ENCODE results near the gene TBC1D8.

Gene TBC1D8

DNA sequence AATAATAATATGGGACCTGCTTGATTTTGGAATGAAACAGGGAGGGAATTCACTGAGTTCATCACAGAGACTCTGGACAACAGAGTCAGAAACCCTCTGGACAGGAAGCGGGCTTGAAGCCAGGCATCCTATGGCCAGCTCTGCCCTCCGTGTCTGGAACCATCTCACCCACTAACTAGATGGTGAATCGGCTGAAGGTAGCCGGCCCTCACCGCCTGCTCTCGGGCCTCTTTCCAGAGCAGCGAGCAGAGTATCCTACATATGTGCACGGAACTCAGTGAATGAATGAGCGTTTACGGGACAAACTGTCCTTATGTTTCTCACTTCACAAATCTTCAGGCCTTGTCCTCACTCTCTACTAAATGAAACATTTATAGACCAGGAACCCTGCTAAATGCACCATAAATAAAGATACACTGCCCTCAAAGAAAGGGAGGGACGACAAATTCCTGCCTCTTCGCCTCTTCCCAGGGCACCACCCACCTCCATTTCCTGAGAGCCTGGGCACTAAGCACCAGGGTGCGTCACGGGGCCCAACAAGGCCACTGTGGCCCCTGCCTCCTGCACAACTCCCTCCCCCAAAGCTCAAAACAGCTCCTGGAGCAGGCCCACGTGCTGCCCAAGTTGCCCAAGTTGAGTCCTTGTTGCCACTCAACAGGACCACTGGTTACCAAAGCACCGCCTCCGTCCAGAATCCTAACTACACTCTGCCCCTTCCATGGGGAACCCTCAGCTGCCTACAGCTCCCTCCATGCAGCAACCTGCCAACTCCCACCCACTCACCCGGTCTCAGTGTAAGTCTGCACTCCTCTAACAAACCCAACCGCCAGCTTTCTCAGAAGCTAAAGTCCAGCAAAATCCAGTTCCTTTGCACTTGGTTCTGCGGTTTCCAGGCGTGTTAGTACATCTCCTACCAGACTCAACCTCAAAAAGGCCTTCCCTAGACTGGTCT lies 1.7 kb downstream of the TBC1D8 start:
- Histone ChIP-seq H3K36me3 (ENCODE audit: control insufficient read depth, insufficient read depth, low read length) (no peaks in the 10 kb centered on the region), H3K9me3 (ENCODE audit: control insufficient read depth, insufficient read depth, low read depth, low read length) (no peaks in the 10 kb centered on the region), H3K9ac (ENCODE audit: low read length) (no peak overlapping the region), H3K27ac (ENCODE audit: low read depth, low read length) (no peak overlapping the region), H3K4me3 (ENCODE audit: low read depth, low read length) (peak overlapping the region; percentile 72), H3K4me1 (ENCODE audit: control insufficient read depth, insufficient read depth, low read length) (peaks cover 62% of the 10 kb centered on the region), H3K27me3 (ENCODE audit: control insufficient read depth, insufficient read depth, low read length) (peaks cover 16% of the 10 kb centered on the region)

DNA sequence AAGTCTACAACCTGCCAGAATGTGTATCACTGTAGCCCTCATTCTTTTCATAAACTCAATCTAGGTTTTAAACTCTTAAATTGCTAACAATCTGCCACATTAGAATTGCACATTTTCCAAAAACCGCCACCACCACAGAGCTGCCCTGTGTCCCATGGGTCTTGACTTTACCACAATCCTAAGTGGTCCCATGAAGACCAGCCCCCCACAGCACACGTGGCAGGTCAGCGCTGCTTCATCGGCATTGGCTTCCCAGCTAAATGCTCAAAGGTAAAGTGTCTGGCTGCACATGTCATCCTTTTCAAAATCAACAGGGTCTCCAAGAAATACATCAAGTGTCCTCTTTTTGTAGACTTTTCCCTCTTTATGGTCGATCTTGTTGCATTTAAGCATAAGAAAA lies 2.4 kb downstream of the TBC1D8 start:
- Histone ChIP-seq H3K4me3 (ENCODE audit: low read depth, low read length) (no peak overlapping the region), H3K9ac (ENCODE audit: low read length) (no peak overlapping the region), H3K27ac (ENCODE audit: low read depth, low read length) (no peak overlapping the region), H3K4me1 (ENCODE audit: control insufficient read depth, insufficient read depth, low read length) (peaks cover 68% of the 10 kb centered on the region), H3K27me3 (ENCODE audit: control insufficient read depth, insufficient read depth, low read length) (peaks cover 16% of the 10 kb centered on the region), H3K36me3 (ENCODE audit: control insufficient read depth, insufficient read depth, low read length) (no peaks in the 10 kb centered on the region), H3K9me3 (ENCODE audit: control insufficient read depth, insufficient read depth, low read depth, low read length) (no peaks in the 10 kb centered on the region)

DNA sequence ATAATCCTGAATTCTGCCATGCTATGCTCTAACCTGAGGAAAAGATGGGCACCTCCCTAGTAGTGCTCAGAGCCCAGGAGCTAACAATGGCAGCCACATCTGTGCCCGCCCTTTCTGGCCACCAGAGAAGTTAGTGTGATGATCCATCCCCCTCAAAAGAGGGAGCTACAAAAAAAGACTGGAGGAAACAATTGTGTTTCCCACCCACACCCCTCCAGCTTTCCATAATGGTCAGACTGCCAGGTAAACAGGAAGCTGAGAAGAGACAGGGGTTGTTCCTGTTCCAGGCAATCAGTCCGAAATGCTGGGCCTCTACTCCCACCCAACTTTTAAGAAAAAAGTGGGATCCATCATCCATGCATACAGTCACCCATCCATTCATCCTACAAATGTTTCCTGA lies 3.2 kb downstream of the TBC1D8 start:
- Histone ChIP-seq H3K4me3 (ENCODE audit: low read depth, low read length) (no peak overlapping the region), H3K27me3 (ENCODE audit: control insufficient read depth, insufficient read depth, low read length) (peaks cover 16% of the 10 kb centered on the region), H3K4me1 (ENCODE audit: control insufficient read depth, insufficient read depth, low read length) (peaks cover 66% of the 10 kb centered on the region), H3K36me3 (ENCODE audit: control insufficient read depth, insufficient read depth, low read length) (no peaks in the 10 kb centered on the region), H3K9me3 (ENCODE audit: control insufficient read depth, insufficient read depth, low read depth, low read length) (0 out of 2 replicates have a peak, but pooled peaks cover 2% of the 10 kb centered on the region), H3K27ac (ENCODE audit: low read depth, low read length) (no peak overlapping the region), H3K9ac (ENCODE audit: low read length) (no peak overlapping the region)

DNA sequence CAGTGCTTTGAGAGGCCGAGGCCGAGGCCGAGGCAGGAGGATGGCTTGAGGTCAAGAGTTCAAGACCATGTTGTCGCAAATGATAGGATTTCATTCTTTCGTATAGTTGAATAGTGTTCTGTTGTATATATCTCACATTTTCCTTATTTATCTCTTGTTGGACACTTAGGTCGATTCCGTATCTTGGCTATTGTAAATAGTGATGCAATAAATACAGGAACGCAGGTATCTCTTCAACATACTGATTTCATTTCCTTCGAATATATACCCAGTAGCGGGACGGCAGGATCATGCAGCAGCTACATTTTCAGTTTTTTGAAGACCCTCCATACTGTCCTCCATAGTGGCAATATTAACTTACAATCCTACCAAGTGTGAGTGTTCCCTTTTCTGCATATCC lies 4.1 kb downstream of the TBC1D8 start:
- H3K9ac ChIP-seq (ENCODE audit: low read length) = no peak overlapping the region
- peaks cover 16% of the 10 kb centered on the region for H3K27me3 ChIP-seq (ENCODE audit: control insufficient read depth, insufficient read depth, low read length)
- H3K4me3 ChIP-seq (ENCODE audit: low read depth, low read length) = no peak overlapping the region
- H3K4me1 ChIP-seq (ENCODE audit: control insufficient read depth, insufficient read depth, low read length) = peaks cover 58% of the 10 kb centered on the region
- H3K36me3 ChIP-seq (ENCODE audit: control insufficient read depth, insufficient read depth, low read length) = no peaks in the 10 kb centered on the region
- peaks cover 5% of the 10 kb centered on the region; the same call in 1 of the 2 replicates for H3K9me3 ChIP-seq (ENCODE audit: control insufficient read depth, insufficient read depth, low read depth, low read length)
- H3K27ac ChIP-seq (ENCODE audit: low read depth, low read length) = no peak overlapping the region

DNA sequence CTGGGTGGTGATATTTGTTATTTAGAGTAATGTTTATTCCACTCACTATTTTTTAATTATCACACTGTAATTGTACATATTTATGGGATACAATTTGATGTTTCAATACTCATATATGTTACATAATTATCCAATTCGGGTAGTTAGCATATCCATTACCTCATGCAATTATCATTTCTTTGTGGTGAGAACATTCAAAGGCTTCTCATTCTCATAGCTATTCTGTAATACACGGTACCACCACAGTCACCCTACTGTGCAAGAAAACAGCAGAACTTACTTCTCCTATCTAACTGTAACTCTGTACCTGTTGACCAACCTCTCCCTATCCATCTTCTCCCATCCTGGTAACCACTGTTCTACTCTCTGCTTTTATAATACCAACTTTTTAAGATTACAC lies 4.6 kb downstream of the TBC1D8 start:
- Histone ChIP-seq H3K4me1 (ENCODE audit: control insufficient read depth, insufficient read depth, low read length) (peaks cover 58% of the 10 kb centered on the region), H3K9ac (ENCODE audit: low read length) (no peak overlapping the region), H3K27ac (ENCODE audit: low read depth, low read length) (no peak overlapping the region), H3K36me3 (ENCODE audit: control insufficient read depth, insufficient read depth, low read length) (no peaks in the 10 kb centered on the region), H3K27me3 (ENCODE audit: control insufficient read depth, insufficient read depth, low read length) (peaks cover 16% of the 10 kb centered on the region), H3K4me3 (ENCODE audit: low read depth, low read length) (no peak overlapping the region), H3K9me3 (ENCODE audit: control insufficient read depth, insufficient read depth, low read depth, low read length) (peaks cover 6% of the 10 kb centered on the region; the same call in 1 of the 2 replicates)

DNA sequence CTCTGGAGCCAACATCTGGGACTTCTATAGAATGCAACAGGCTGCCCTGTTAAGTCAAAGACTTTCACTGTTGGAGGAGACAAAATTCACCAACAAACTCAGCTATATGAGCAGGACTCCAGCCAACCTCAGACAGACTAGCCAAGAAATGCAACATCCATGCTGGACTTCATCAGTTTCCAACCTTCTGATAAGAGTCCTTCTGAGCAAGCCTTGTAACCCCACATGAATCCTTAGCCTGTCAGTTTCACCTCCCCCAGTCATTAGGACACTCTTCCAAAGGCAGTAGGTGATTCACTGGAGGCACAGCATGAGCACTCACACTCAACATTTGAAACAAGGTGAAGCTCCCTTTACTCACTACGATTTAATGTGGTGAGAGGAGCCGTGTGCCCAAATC lies 5.8 kb downstream of the TBC1D8 start:
- peaks cover 58% of the 10 kb centered on the region for H3K4me1 ChIP-seq (ENCODE audit: control insufficient read depth, insufficient read depth, low read length)
- no peak overlapping the region for H3K27ac ChIP-seq (ENCODE audit: low read depth, low read length)
- no peaks in the 10 kb centered on the region for H3K36me3 ChIP-seq (ENCODE audit: control insufficient read depth, insufficient read depth, low read length)

DNA sequence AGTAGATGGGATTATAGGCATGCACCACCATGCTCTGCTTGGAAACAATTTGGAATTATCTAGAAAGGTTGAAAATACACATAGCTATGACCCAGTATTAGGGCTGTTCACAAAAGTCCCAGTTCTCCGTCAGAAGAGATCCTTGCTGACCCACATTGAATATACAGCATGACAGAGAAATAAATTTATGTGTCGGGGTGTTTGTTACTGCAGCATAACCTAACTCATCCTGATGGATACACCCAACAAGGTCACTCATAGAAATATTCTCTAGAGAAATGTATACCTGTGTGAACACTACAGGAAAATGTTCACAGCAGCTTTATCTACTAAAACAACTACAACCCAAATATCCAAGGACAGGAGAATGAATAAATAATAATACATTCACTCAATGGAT lies 9.0 kb downstream of the TBC1D8 start:
- H3K4me1 ChIP-seq (ENCODE audit: control insufficient read depth, insufficient read depth, low read length) = peaks cover 26% of the 10 kb centered on the region
- peaks cover 6% of the 10 kb centered on the region; the same call in 1 of the 2 replicates for H3K9me3 ChIP-seq (ENCODE audit: control insufficient read depth, insufficient read depth, low read depth, low read length)
- no peaks in the 10 kb centered on the region for H3K36me3 ChIP-seq (ENCODE audit: control insufficient read depth, insufficient read depth, low read length)
- H3K4me3 ChIP-seq (ENCODE audit: low read depth, low read length) = no peak overlapping the region
- no peak overlapping the region for H3K27ac ChIP-seq (ENCODE audit: low read depth, low read length)
- no peak overlapping the region for H3K9ac ChIP-seq (ENCODE audit: low read length)
- no peaks in the 10 kb centered on the region for H3K27me3 ChIP-seq (ENCODE audit: control insufficient read depth, insufficient read depth, low read length)

More for the DNA sequence above, 5.8 kb downstream of the TBC1D8 start:
- peaks cover 13% of the 10 kb centered on the region for H3K27me3 ChIP-seq (ENCODE audit: control insufficient read depth, insufficient read depth, low read length)
- H3K4me3 ChIP-seq (ENCODE audit: low read depth, low read length) = no peak overlapping the region
- H3K9ac ChIP-seq (ENCODE audit: low read length) = no peak overlapping the region
- peaks cover 6% of the 10 kb centered on the region; the same call in 1 of the 2 replicates for H3K9me3 ChIP-seq (ENCODE audit: control insufficient read depth, insufficient read depth, low read depth, low read length)

DNA sequence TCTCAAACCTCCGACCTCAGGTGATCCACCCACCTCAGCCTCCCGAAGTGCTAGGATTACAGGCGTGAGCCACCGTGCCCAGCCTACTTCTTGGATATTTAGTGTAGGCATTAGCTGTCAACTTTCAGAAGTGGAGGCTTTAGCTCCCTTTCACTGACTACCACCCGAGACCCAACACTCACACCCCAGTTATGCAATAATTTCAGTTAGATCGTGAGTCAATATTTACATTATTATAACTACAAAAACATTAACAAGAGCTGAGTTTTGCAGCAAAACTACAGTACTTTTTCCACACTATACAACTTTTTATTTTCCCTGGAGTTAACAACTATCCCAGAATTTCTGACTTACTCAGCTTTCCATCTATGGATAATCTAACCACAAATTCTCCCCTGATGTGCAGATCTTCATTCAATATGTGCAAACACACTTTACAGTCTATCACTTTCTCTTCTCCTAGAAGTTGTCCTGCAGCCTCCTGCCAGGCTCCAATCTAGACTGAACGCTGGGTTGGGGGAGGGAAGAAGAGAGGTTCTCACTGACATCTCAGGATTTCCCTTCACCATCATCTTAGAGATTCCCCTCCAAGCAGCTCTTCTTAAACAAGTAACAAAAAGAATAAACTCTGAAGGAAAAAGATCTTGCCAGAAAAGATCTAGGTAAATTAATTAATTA lies 10.1 kb downstream of the TBC1D8 start:
- H3K27ac ChIP-seq (ENCODE audit: low read depth, low read length) = no peak overlapping the region
- no peak overlapping the region for H3K9ac ChIP-seq (ENCODE audit: low read length)
- no peaks in the 10 kb centered on the region for H3K36me3 ChIP-seq (ENCODE audit: control insufficient read depth, insufficient read depth, low read length)
- H3K4me1 ChIP-seq (ENCODE audit: control insufficient read depth, insufficient read depth, low read length) = peaks cover 21% of the 10 kb centered on the region
- H3K4me3 ChIP-seq (ENCODE audit: low read depth, low read length) = no peak overlapping the region
- no peaks in the 10 kb centered on the region for H3K27me3 ChIP-seq (ENCODE audit: control insufficient read depth, insufficient read depth, low read length)
- H3K9me3 ChIP-seq (ENCODE audit: control insufficient read depth, insufficient read depth, low read depth, low read length) = peaks cover 6% of the 10 kb centered on the region; the same call in 1 of the 2 replicates

DNA sequence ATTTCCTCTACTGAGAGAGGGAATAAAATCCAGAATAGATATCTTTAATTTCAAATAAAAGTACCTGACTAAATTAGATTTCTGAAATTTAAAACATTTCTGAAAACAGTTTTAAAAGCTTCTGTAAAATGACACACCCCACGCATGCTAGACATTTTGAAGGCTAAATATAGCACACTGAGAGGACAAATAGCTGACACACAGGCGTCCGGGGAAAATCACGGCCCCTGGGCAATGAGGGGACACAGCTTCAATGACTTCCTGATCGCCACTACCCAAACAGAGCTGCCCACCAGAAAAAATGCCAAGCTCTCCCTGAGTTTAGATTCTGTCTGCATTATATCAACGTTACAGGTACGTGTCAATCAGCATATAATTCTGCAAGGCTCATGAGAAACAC lies 10.9 kb downstream of the TBC1D8 start:
- Histone ChIP-seq H3K4me3 (ENCODE audit: low read depth, low read length) (no peak overlapping the region), H3K9me3 (ENCODE audit: control insufficient read depth, insufficient read depth, low read depth, low read length) (peaks cover 6% of the 10 kb centered on the region; the same call in 1 of the 2 replicates), H3K27me3 (ENCODE audit: control insufficient read depth, insufficient read depth, low read length) (no peaks in the 10 kb centered on the region), H3K9ac (ENCODE audit: low read length) (no peak overlapping the region), H3K4me1 (ENCODE audit: control insufficient read depth, insufficient read depth, low read length) (peaks cover 18% of the 10 kb centered on the region), H3K36me3 (ENCODE audit: control insufficient read depth, insufficient read depth, low read length) (no peaks in the 10 kb centered on the region), H3K27ac (ENCODE audit: low read depth, low read length) (no peak overlapping the region)

DNA sequence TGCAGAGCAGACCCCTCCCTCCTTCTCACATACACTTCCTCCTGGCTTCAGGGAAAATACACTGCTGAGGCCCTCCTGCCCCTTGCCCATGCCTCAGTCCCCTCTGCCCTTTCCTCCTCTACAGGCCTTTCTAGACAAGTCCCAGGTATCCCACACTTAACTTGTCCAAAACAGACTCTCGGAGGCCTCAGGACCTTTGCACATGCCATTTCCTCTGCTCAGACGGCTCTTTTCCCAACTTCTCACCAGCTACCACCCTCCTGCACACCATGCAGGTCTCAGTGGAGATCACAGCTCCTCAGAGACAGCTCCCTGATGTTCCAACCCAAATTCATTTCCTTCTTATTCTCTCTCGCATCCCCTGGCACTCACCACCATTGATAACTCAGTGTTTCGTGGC lies 11.7 kb downstream of the TBC1D8 start:
- H3K27me3 ChIP-seq (ENCODE audit: control insufficient read depth, insufficient read depth, low read length) = no peaks in the 10 kb centered on the region
- H3K9ac ChIP-seq (ENCODE audit: low read length) = no peak overlapping the region
- H3K27ac ChIP-seq (ENCODE audit: low read depth, low read length) = no peak overlapping the region
- H3K4me1 ChIP-seq (ENCODE audit: control insufficient read depth, insufficient read depth, low read length) = peaks cover 14% of the 10 kb centered on the region
- H3K36me3 ChIP-seq (ENCODE audit: control insufficient read depth, insufficient read depth, low read length) = no peaks in the 10 kb centered on the region
- H3K9me3 ChIP-seq (ENCODE audit: control insufficient read depth, insufficient read depth, low read depth, low read length) = peaks cover 6% of the 10 kb centered on the region; the same call in 1 of the 2 replicates
- no peak overlapping the region for H3K4me3 ChIP-seq (ENCODE audit: low read depth, low read length)

Measured in HUES6 (cell line).